OCI-M2 (cell line): ENCODE data around the gene MOSPD2.

ENCODE experiments used
- DNase-seq: peaks from one replicate; lab custom pipeline; 2025; ENCODE audit not compliant: unreplicated experiment; lab: John Stamatoyannopoulos, UW

MOSPD2 gene

DNA sequence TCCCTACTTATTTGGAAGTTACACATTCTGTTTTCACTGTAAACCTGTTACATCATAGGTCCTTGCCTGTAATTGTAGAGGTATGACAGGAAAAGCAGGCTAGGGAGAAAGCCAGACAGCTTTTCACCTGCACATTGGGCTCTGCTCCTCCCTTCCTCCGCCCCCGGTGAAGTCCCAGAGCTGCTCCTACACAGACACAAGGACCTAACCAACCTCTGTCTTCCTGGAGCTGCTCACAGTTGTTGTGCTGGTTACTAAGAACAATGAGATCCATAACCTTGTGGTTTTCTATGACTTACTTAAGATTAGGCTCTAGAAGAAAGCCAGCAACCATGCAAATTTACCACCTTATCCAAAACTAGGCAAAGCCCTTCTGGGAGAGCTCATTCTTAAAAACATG is 40.0 kb downstream of the MOSPD2 start:
- no peak for DNase-seq

DNA sequence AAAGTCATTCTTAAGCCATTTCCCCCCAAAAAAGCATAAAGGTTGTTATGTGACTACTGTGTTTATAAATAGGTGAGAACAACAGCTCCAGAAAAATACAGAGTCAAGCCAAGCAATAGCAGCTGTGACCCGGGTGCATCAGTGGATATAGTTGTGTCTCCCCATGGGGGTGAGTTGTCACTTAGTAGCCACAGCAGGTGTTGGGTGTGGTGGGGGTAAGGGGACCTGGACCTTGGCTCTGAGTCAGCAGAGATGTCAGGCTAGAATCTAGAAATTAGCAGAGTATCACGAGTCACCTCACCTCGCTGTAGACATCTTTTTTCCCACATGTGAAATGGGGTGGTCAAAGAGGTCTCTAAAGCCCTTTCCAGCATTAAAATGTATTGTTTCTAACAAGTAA is 42.4 kb downstream of the MOSPD2 start:
- DNase-seq, result no peak

DNA sequence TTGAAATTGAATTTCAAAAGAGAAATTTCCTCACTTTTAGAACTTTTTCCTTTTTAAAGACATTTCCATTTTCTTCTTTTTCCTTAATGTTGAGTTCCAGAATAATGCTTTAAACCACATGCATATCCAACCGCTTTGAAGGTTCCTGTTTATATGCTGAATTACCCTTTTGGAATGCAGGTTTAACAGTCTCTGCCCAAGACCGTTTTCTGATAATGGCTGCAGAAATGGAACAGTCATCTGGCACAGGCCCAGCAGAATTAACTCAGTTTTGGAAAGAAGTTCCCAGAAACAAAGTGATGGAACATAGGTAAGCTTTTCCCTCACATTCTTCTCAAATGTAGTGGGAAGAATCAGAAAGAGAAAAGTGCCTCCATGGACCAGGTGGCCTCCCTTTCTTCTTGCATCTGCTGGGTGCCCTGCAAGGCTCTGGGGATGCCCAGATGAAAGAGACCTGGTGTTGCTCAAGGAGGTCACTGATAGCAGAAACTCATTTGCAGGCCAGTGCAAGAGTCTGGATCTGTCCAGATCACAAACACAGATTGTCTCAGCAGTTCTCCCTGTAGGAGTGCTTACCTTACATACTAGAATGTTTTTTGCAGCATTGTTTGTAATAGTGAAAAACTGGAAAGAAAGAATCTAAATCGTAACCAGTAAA is 42.9 kb downstream of the MOSPD2 start:
- no peak for DNase-seq

DNA sequence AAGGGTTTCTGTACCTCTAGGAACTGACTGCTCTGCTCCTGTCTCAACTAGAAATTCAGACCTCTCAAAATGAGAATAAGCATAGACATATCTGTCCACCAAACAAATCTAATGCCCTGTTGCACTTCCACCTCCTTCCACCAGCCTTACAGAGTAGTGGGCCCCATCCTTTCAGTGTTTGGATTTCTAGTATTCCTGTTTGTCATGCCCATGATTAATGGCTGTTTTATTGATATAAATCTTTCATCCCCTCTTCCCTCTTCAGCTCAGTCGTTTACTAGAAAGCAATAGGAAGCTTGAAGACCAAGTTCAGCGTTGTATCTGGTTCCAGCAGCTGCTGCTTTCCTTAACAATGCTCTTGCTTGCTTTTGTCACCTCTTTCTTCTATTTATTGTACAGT is 46.2 kb downstream of the MOSPD2 start:
- no peak for DNase-seq

GRCh38 chrX:14920196-14920595 is 47.0 kb downstream of the MOSPD2 start:
- no peak for DNase-seq

DNA sequence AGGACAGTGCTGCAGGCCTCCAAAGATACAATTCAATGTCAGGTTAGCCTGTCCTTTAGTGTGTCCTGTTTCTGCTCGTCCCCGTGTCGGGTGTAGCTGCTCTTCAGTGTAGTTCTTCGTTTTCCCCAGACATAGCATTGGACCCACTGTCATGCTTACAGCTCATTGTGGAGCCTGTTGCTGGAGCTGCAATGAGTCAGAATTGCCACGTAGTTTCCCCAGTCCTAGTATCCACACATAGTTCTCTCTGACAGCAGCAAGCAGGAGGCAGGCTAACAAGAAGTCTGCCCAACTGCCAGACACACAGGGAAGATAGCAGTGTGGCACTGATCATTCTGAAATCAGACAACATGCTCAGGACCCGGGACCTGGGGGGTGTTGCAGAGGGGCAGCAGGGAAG is 49.2 kb downstream of the MOSPD2 start:
- no peak for DNase-seq

DNA sequence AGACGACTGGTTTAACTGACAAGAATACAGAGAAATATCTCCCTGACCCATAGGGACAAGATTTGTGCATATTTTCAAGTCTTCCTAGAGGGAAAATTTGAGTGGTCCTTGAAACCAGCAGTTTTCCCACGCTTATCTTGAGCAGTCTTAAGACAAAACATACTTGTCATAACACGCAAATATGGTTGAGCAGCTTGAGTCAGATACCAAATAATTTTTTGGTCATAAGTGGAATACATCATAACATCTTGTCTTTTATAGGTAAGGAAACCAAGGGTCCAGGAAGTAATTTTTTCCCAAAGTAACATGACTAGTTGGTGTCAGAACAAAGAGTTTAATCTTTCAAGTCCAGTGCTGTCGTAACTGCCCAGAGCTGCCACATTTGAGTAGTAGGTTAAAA is 50.5 kb downstream of the MOSPD2 start:
- DNase-seq, result no peak

- DNase-seq, result no peak
Observed at GRCh38 chrX:14926471-14926870, 53.2 kb downstream of the MOSPD2 start.

DNA sequence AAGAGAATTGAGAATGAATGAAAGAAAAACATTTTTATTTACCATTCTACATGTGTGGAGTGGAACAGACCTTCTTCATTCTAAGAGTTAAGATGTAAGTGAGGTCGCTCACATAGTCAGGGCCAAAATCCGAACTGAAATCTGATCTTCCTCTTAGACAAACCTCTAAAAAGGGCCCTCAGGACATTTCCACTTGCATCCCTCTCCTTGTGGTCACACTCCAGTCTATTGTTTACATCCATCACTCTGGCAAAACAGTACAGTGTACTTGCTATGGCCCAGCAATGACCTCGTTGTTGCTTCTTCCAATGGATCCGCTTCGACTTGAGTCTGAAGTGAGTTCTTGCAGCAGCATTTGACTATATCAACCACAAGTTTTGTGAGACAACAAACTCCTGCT is 54.2 kb downstream of the MOSPD2 start:
- DNase-seq, result no peak

- no peak for DNase-seq
Observed at GRCh38 chrX:14930663-14931062, 57.4 kb downstream of the MOSPD2 start.

GRCh38 chrX:14932136-14932535 is 58.9 kb downstream of the MOSPD2 start:
- DNase-seq, result no peak

GRCh38 chrX:14934423-14934822 is 61.2 kb downstream of the MOSPD2 start:
- DNase-seq, result no peak

- no peak for DNase-seq
Observed at GRCh38 chrX:14936561-14936960, 63.3 kb downstream of the MOSPD2 start.

- no peak for DNase-seq
Observed at GRCh38 chrX:14939644-14940043, 66.4 kb downstream of the MOSPD2 start.

- no peak for DNase-seq
Observed at GRCh38 chrX:14941301-14941700, 68.1 kb downstream of the MOSPD2 start.

DNA sequence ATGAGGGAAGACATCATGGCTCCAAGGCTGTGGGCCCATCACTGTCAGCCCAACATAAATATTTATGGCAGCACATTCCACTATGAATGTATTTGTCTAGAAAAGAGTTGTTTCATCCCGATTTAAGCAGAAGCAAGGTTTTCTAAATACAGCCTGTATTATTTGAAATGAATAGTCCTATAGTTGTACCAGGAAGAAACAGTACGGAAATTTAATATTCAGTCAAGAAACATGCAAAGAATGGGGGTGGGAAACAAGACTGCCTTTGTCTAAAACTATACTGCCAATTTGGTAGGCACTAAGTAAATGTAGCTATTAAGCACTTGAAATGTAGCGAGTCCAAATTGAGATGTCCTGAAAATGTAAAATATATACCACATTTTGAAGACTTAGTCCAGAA is 69.1 kb downstream of the MOSPD2 start:
- no peak for DNase-seq

- DNase-seq, result no peak
Observed at GRCh38 chrX:14943962-14944361, 70.7 kb downstream of the MOSPD2 start.

DNA sequence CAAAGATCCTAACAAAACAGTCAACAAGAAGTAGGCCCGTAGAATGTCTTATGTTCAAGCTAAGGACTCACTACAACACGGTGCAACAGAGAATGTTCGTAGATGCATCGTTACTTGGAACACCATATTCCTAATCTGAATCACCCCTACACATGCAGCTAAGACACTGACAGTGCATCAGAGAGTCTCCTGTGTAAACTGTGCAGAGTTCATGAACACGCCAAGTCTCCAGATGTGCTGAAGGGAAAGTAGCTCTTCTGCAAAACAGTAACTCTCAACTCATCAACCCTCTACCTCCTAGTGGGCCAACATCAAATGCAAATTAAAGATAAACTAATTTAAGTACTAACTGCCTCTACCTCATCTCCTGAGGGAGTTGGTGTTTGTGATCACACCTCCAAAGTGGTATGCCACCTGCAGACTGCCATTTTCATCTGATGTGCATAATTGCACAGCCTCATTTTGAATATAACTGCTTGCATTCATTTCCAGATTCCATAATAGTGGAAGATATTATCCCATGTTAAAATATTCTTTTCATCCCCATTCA is 73.5 kb downstream of the MOSPD2 start:
- DNase-seq, result no peak

DNA sequence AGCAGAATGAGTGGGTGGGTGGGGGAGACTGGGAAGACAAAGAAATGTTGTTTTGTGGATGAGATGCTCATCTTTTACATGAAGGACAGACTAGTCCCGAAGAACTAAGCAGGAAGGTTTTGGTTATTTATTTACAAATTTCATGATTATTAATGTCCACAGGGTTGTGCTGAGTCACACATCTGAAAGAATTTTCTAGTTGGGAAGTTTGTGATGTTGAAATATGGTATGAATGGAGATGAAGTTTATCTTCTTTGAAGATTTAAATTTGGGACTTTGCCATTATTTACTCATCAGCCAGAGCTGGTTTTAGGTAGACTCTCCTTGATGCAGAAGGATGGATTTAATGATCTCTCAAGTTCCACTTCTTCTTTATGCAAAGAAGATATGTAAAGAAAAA is 75.5 kb downstream of the MOSPD2 start:
- DNase-seq, result no peak

- DNase-seq, result no peak
Observed at GRCh38 chrX:14956813-14957582, 83.8 kb downstream of the MOSPD2 start.

GRCh38 chrX:14963447-14964236 is 90.4 kb downstream of the MOSPD2 start:
- no peak for DNase-seq

DNA sequence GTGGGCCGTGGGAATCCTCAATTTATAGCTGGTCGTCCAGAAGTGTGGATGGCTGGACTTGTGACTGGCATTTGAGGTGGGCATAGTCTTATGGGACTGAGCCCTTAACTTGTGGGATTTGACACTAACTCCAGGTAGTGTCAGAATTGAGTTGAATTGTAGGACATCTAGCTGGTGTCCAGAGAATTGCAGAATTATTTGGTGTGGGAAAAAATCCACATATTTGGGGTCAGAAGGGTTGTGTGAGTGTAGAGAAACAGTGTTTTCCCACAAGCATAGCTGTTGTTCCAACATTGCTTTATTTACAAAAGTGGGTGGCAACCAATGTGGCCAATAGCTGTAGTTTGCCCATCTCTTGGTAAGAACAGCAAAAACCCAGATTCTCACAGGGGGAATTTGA is 91.3 kb downstream of the MOSPD2 start:
- no peak for DNase-seq
